Myometrial cell (primary cell): ENCODE data around the gene MRPS18C. TPM values are rescaled to one million over a fixed set of nuclear protein-coding genes. Genes with fewer than 3 reads are reported as not detected.

ENCODE experiments used
- total RNA-seq: library from RNA; depleted of rRNA; stranded (reverse); fragments of >200 nt; gene quantifications from 2 replicates; pipeline ENCODE4 v1.2.3, GENCODE V29; 2015

MRPS18C gene
- total RNA-seq, result 19.9 and 21.8 TPM in 2 replicates

DNA sequence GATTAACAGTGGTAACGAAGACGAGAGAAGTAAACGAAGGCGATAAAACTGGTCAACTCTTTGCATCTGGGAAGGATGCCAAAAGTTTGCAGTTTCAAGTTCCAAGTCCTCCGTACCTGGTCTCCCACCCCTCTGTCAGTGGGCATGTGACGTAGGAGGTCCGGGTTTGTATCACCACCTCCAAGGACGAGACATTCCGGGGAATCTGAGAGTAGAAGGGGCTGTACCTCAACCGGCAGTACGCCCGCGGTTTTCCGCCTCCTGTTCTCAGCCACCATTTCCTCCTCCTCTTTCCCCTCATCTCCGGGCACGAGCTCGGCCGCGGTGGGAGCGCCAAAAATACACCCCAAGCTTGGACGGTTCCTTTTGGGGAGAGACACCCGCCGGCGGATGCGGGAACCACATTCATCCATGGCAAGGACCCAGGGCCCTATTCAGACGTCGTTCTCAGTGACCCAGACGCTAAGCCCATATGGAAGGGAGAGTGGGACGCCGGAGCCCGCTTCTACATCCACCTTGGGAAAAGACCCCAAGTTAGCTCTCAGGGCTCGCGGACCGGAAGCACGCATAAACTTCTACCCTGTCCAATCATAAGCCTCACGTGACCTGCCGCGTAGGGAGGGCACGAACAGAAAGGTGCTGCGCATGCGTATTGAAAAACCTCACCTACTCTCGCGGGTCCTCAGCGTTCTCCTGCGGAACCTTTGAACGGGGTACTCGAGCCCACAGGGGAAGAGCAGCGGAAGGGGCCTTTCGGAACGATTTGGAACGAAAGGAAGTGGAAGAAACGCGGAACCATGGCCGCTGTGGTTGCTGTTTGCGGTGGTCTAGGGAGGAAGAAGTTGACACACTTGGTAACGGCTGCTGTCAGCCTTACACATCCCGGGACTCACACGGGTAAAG is at the start of gene MRPS18C, which contains the start of gene HELQ:
Gene MRPS18C, plus strand, starts transcription at position 778 of the 903 bp plus-strand sequence. Its CDS starts 20 bp downstream, at position 798.
Gene HELQ, minus strand, starts transcription at position 543 of the 903 bp plus-strand sequence. Its CDS starts 130 bp downstream, at position 413.

DNA sequence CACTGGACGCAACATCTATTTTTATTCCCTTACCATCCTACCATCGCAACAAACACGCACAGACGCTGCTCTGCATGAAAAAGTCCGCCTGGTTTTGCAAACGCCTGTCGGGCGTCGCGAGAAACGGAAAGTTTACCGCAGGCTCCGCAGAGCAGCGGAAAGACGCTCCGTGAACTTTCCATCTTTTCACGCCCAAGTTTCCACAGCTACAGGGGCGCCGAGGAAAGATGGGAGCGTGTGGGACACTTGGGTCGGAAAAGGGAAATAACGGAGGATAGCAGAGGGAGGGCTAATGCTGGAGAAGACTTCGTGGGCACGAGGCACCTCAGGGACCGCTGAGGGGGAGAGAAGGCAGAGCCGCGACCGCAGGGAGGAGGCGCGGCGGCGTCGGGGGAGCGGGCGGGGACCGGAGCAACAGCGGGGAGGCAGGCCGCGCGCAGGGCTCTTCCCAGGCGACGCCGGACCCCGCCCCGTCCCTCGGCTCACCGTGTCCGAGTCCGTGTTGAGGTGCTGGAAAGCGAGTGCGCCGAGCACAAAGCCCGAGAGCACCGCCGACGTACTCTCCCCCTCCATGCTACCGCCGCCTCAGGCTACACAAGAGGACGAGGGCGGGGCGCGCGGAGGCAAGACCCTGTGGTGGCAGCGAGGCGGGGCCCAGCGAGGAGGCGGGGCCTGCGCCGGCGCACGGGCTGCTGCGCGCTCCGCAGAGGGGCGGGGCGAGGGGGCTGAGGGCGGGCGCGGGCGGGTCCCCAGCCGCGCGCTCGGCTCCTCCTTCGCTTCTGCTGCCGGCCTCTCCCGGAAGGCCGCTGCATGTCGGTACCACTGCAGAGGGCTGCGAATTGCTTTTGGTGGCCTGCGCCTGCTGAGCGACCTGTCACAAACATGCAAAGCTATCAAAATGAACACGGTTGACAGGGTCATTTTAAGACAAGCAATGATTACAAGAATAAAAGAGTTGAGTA is 28.9 kb downstream of the MRPS18C start, which contains the start of gene ABRAXAS1:
Gene ABRAXAS1, minus strand, starts transcription at position 601 of the 962 bp plus-strand sequence. Its CDS starts 28 bp downstream, at position 573.

Other genes starting within 250 kb of the MRPS18C start
- 34.3 and 34.7 TPM in 2 replicates for gene COQ2, start 171.3 kb upstream of the MRPS18C start, total RNA-seq
- gene HPSE, start 121.2 kb upstream of the MRPS18C start, total RNA-seq, result under 0.01 and 1.4 TPM in 2 replicates
- gene HELQ, start 235 bp upstream of the MRPS18C start, total RNA-seq, result 3.7 and 8.3 TPM in 2 replicates
- gene ABRAXAS1, start 29.0 kb downstream of the MRPS18C start, total RNA-seq, result 10.7 and 12.9 TPM in 2 replicates
- gene GPAT3, start 80.0 kb downstream of the MRPS18C start, total RNA-seq, result 4.0 and 5.7 TPM in 2 replicates